SK-N-SH treated with all-trans-retinoic acid at 6 μM for 48 hours (cell line): ENCODE data around the gene SH3BP4.

Experiments
- ARNTL ChIP-seq: fragments of 450-650 bp; formaldehyde crosslinking; IDR thresholded peaks from 2 replicates; pipeline ENCODE4 v1.5.0; 2020; ENCODE audit warnings: low read depth, mild to moderate bottlenecking, moderate library complexity, borderline replicate concordance
- PATZ1 ChIP-seq: fragments of 250-450 bp; sonication (Bioruptor Pico); IDR thresholded peaks from 2 replicates; pipeline ENCODE4 v1.8.0; 2020; ENCODE audit warnings: mild to moderate bottlenecking, moderate library complexity, borderline replicate concordance
- RARB ChIP-seq: fragments of 250-450 bp; sonication (Bioruptor Pico); IDR thresholded peaks from 2 replicates; pipeline ENCODE4 v1.8.0; 2021; ENCODE audit warnings: mild to moderate bottlenecking, moderate library complexity
- TOX ChIP-seq: fragments of 250-450 bp; sonication (Bioruptor Pico); IDR thresholded peaks from 2 replicates; pipeline ENCODE4 v1.8.0; 2021; ENCODE audit warnings: mild to moderate bottlenecking, moderate library complexity, borderline replicate concordance
- ZNF70 ChIP-seq: fragments of 450-650 bp; formaldehyde crosslinking; IDR thresholded peaks from 2 replicates; pipeline ENCODE4 v1.5.0; 2020; ENCODE audit warnings: mild to moderate bottlenecking, moderate library complexity
- ZNF8 ChIP-seq: fragments of 450-650 bp; formaldehyde crosslinking; IDR thresholded peaks from 2 replicates; pipeline ENCODE4 v1.5.0; 2020; ENCODE audit warnings: mild to moderate bottlenecking, moderate library complexity

- TF ChIP-seq TOX (no peak), ZNF8 (CRISPR knock-in tag) (peak; percentile 32; the same call in 1 of the 2 replicates), RARB (no peak), PATZ1 (CRISPR knock-in tag) (peak; percentile 76), ARNTL (CRISPR knock-in tag) (no peak), ZNF70 (CRISPR knock-in tag) (no peak)
Observed at GRCh38 chr2:234981197-234982095, 29.6 kb downstream of the SH3BP4 start.
